PC-3 (cell line): ENCODE measurements around the gene RREB1. TPM values are rescaled to one million over a fixed set of nuclear protein-coding genes. Genes with fewer than 3 reads are reported as not detected.

Experiments used
- ATAC-seq: fragments of 200-7000 bp; cut with Tn5 transposase; 2 replicates; pipeline ENCODE4 v1.9.1; 2020; ENCODE audit warnings: mild to moderate bottlenecking, moderate library complexity
- BruUV-seq: library from RNA; stranded (reverse); fragments of 400-500 nt; replicated peaks from 2 replicates; lab custom pipeline; 2021; lab: Mats Ljungman, UMichigan
- CTCF ChIA-PET: fragments of 300-600 bp; sonication (Branson Sonifier 250); formaldehyde crosslinking; loops from one replicate; lab custom pipeline; 2022; ENCODE audit warnings: antibody characterized with exemption; lab: Charles Lee
- POLR2A ChIA-PET: fragments of 300-600 bp; sonication (Branson Sonifier 250); formaldehyde crosslinking; loops from one replicate; lab custom pipeline; 2022; ENCODE audit warnings: antibody characterized with exemption; ENCODE audit not compliant: unreplicated experiment; lab: Charles Lee
- DNase-seq: peaks from one replicate; pipeline ENCODE4 v3.0.0-alpha.2; 2015
- H2AFZ ChIP-seq: fragments of 300-600 bp; sonication (generic); 2 replicates; pipeline ENCODE4 v1.6.0; 2016; ENCODE audit warnings: antibody characterized with exemption, low read length
- H3F3A ChIP-seq: fragments of 300-600 bp; sonication (generic); one replicate; pipeline ENCODE4 v1.6.0; 2017; ENCODE audit warnings: antibody characterized with exemption, low read length, control low read depth, mild to moderate bottlenecking; ENCODE audit not compliant: unreplicated experiment
- H3K27ac ChIP-seq: fragments of 300-600 bp; sonication (generic); 2 replicates; pipeline ENCODE4 v1.5.1; 2016; ENCODE audit warnings: mild to moderate bottlenecking, low read length
- H3K27me3 ChIP-seq: fragments of 300-600 bp; sonication (generic); 2 replicates; pipeline ENCODE4 v1.6.1; 2016; ENCODE audit warnings: low read length, mixed read lengths
- H3K36me3 ChIP-seq: fragments of 300-600 bp; sonication (generic); 2 replicates; pipeline ENCODE4 v1.6.1; 2016; ENCODE audit warnings: low read depth, mixed run types, low read length, mixed read lengths
- H3K4me1 ChIP-seq: fragments of 300-600 bp; sonication (generic); 2 replicates; pipeline ENCODE4 v1.5.1; 2016; ENCODE audit warnings: low read length; ENCODE audit not compliant: insufficient read depth
- H3K4me2 ChIP-seq: fragments of 300-600 bp; sonication (generic); 2 replicates; pipeline ENCODE4 v1.6.0; 2016; ENCODE audit warnings: low read length
- H3K4me3 ChIP-seq: fragments of 300-600 bp; sonication (generic); 2 replicates; pipeline ENCODE4 v1.5.1; 2016; ENCODE audit warnings: mild to moderate bottlenecking, low read length, mixed read lengths
- H3K79me2 ChIP-seq: fragments of 300-600 bp; sonication (generic); 2 replicates; pipeline ENCODE4 v1.6.1; 2017; ENCODE audit warnings: low read length, mixed read lengths
- H3K9ac ChIP-seq: fragments of 300-600 bp; sonication (generic); 2 replicates; pipeline ENCODE4 v1.6.0; 2016; ENCODE audit warnings: mild to moderate bottlenecking, low read length
- H3K9me2 ChIP-seq: fragments of 300-600 bp; sonication (generic); replicated peaks from 2 replicates; pipeline ENCODE4 v1.6.1; 2016; ENCODE audit warnings: mixed run types, low read length, mixed read lengths
- H3K9me3 ChIP-seq: fragments of 300-600 bp; sonication (generic); 2 replicates; pipeline ENCODE4 v1.6.1; 2016; ENCODE audit warnings: low read length, mixed read lengths
- H4K20me1 ChIP-seq: fragments of 300-600 bp; sonication (generic); 2 replicates; pipeline ENCODE4 v1.6.1; 2016; ENCODE audit warnings: low read length, mixed read lengths
- CTCF ChIP-seq: fragments of 300-600 bp; sonication (generic); conservative IDR thresholded peaks from 2 replicates; pipeline ENCODE4 v1.5.1; 2017; ENCODE audit warnings: antibody characterized with exemption, low read depth, mild to moderate bottlenecking, low read length
- EZH2 ChIP-seq: fragments of 300-600 bp; sonication (generic); IDR thresholded peaks from one replicate; pipeline ENCODE4 v1.6.1; 2017; ENCODE audit warnings: antibody characterized with exemption, mild to moderate bottlenecking, low read length; ENCODE audit not compliant: unreplicated experiment
- EZH2phosphoT487 ChIP-seq: fragments of 300-600 bp; sonication (generic); IDR thresholded peaks from 2 replicates; pipeline ENCODE4 v1.6.1; 2018; ENCODE audit warnings: mild to moderate bottlenecking, antibody characterized with exemption, low read length, borderline replicate concordance
- intact Hi-C: fragments of 100-400 bp; cut with micrococcal nuclease; formaldehyde crosslinking; loops from 2 replicates; pipeline ENCODE4 v1.9.0; 2023
- total RNA-seq: library from RNA; depleted of rRNA; stranded (reverse); fragments of >200 nt; gene quantifications from 2 replicates; pipeline ENCODE4 v1.2.3, GENCODE V29; 2014

The RREB1 gene
- total RNA-seq, 1 experiment from 2014 or later: 26.0 TPM

DNA sequence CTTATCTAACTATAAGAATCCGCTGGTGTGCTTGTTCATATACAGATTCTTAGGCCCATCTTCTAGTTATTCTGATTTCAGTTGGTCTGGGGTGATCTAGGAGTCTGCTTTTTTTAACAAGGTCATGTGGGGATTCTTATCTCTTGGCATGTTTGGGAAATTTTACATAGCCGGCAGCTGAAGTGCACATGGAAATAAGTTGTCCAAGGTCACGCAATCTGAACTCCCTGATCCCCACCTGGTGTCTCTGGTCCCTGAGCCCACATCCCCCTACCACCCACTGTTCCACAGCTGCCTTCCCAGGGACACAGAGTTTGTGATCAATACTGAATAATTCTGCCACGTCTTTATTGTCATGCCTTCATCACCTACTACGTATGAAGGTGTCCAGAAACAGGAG is 114.4 kb downstream of the RREB1 start:
- POLR2A ChIA-PET: no interaction called here
- TF ChIP-seq CTCF (no peak), EZH2phosphoT487 (no peak), EZH2 (no peak)
- H3K9me2 ChIP-seq: no peaks in the 10 kb centered on the region
- H3K4me2 ChIP-seq: no peak overlapping the region
- H3K4me3 ChIP-seq: no peak overlapping the region
- no peak overlapping the region for H2AFZ ChIP-seq
- peaks cover 51% of the 10 kb centered on the region for H3K36me3 ChIP-seq
- H3K4me1 ChIP-seq: peaks cover 6% of the 10 kb centered on the region; the same call in 1 of the 2 replicates
- H3K79me2 ChIP-seq: no peaks in the 10 kb centered on the region
- no TSS peak for BruUV-seq
- intact Hi-C loops: no loop called here
- no peaks in the 10 kb centered on the region for H3K27me3 ChIP-seq
- H3K9me3 ChIP-seq: no peaks in the 10 kb centered on the region
- CTCF ChIA-PET: no interaction called here
- no peak overlapping the region for H3K9ac ChIP-seq
- DNase-seq (no peak), ATAC-seq (no peak)
- H4K20me1 ChIP-seq: no peaks in the 10 kb centered on the region
- no peaks in the 10 kb centered on the region for H3F3A ChIP-seq
- H3K27ac ChIP-seq: no peak overlapping the region

GRCh38 chr6:7224731-7225130 is 117.0 kb downstream of the RREB1 start:
- no peak for ATAC-seq
- CTCF ChIA-PET: no interaction called here

More at GRCh38 chr6:7224731-7225130, 117.0 kb downstream of the RREB1 start:
- H4K20me1 ChIP-seq: no peaks in the 10 kb centered on the region
- intact Hi-C loops: no loop called here
- POLR2A ChIA-PET: no interaction called here
- no TSS peak for BruUV-seq
- peaks cover 64% of the 10 kb centered on the region for H3K36me3 ChIP-seq
- no peaks in the 10 kb centered on the region for H3F3A ChIP-seq
- H3K79me2 ChIP-seq: no peaks in the 10 kb centered on the region
- no peak overlapping the region for H3K4me3 ChIP-seq
- no peak overlapping the region for H3K27ac ChIP-seq
- H3K4me2 ChIP-seq: no peak overlapping the region
- H3K9me3 ChIP-seq: no peaks in the 10 kb centered on the region
- H3K27me3 ChIP-seq: no peaks in the 10 kb centered on the region
- H3K9me2 ChIP-seq: no peaks in the 10 kb centered on the region
- no peak for DNase-seq
- H3K4me1 ChIP-seq: 0 out of 2 replicates have a peak, but pooled peaks cover under 1% of the 10 kb centered on the region
- no peak overlapping the region for H2AFZ ChIP-seq
- no peak overlapping the region for H3K9ac ChIP-seq
- TF ChIP-seq EZH2phosphoT487 (no peak), CTCF (no peak), EZH2 (no peak)
